Kidney (tissue), 14 donors: ENCODE results near the gene CRIP3. TPM values are rescaled to one million over a fixed set of nuclear protein-coding genes. Genes with fewer than 3 reads are reported as not detected.

Experiments
- DNase-seq, 5 donors: peaks; one replicate each; pipeline ENCODE4 v3.0.0-alpha.2; 2013 to 2020
- FAIRE-seq: peaks from 2 replicates; lab custom pipeline; 2012; peaks lifted over from hg19 to GRCh38; lab: Jason Lieb, UNC
- H3K27ac ChIP-seq, 2 donors: one replicate each; pipeline ENCODE4 v1.7.0; 2013; ENCODE audit warnings: low read depth in 2 of 2, low read length in 2 of 2, inconsistent platforms in 1 of 2
- H3K27me3 ChIP-seq: one replicate; pipeline ENCODE4 v1.7.1; 2013; ENCODE audit warnings: low read length, inconsistent platforms; ENCODE audit not compliant: control insufficient read depth, insufficient read depth
- H3K36me3 ChIP-seq, 3 donors: one replicate each; pipeline versions ENCODE4 v1.7.0 to v1.7.1; 2013; ENCODE audit warnings: low read length in 3 of 3, control low read depth in 1 of 3, inconsistent platforms in 1 of 3; ENCODE audit not compliant: insufficient read depth in 3 of 3, control insufficient read depth in 2 of 3
- H3K4me1 ChIP-seq, 3 donors: one replicate each; pipeline versions ENCODE4 v1.7.0 to v1.7.1; 2013; ENCODE audit warnings: low read length in 3 of 3, inconsistent platforms in 1 of 3, low read depth in 1 of 3; ENCODE audit not compliant: control insufficient read depth in 2 of 3, insufficient read depth in 2 of 3
- H3K4me3 ChIP-seq, 3 donors: one replicate each; pipeline versions ENCODE4 v1.7.0 to v1.8.1; 2013; ENCODE audit warnings: low read length in 3 of 3, control low read depth in 1 of 3, inconsistent platforms in 1 of 3
- H3K9ac ChIP-seq, 3 donors: one replicate each; pipeline versions ENCODE4 v1.7.0 to v1.7.1; 2013; ENCODE audit warnings: low read length in 3 of 3, control low read depth in 1 of 3, inconsistent platforms in 1 of 3
- H3K9me3 ChIP-seq, 3 donors: one replicate each; pipeline versions ENCODE4 v1.7.0 to v1.7.1; 2013; ENCODE audit warnings: low read length in 3 of 3, control low read depth in 1 of 3, inconsistent platforms in 1 of 3; ENCODE audit not compliant: control insufficient read depth in 2 of 3, insufficient read depth in 1 of 3
- intact Hi-C: fragments of 100-400 bp; cut with DNase I; formaldehyde crosslinking; loops from one replicate; pipeline ENCODE4 v1.11.1; 2022
- polyA plus RNA-seq: library from polyadenylated mRNA; stranded (reverse); fragments of 350-450 nt; fragmentation: Illumina TruSeq; extraction: RNeasy Lipid Tissue Mini Kit (QIAGEN cat#74804); gene quantifications from one replicate; pipeline ENCODE4 v1.2.3, GENCODE V29; 2014; ENCODE audit warnings: low read depth, low replicate concordance; ENCODE audit not compliant: insufficient read depth
- total RNA-seq: library from RNA; stranded (reverse); fragmentation: NEBNext Ultra II Directional; extraction: Animal tissue kit (Norgen Biotek cat#: 25700); gene quantifications from one replicate; pipeline ENCODE4 v1.2.1, GENCODE V29; 2021
- TF ChIP-seq, protein P1 (sequence below): IDR thresholded peaks from 3 replicates; pipeline ENCODE4 v1.5.1; 2012; ENCODE audit warnings: mild to moderate bottlenecking, moderate library complexity, borderline replicate concordance; ENCODE audit not compliant: insufficient read depth; ENCODE audit errors: extremely low read depth
- donor health status: control.
- donor health status: control.
- donor health status: control.
- donor health status: control.
- donor health status: control.
- donor health status: DM: yes; HTN: yes; CAD: no.
- donor health status: Normal renal cell carcinoma (clear cell type).

The CRIP3 gene
- total and polyA plus RNA-seq, 2 donors from 2014 or later = 5.6 to 14.3 TPM

- TF ChIP-seq, protein P1, sequence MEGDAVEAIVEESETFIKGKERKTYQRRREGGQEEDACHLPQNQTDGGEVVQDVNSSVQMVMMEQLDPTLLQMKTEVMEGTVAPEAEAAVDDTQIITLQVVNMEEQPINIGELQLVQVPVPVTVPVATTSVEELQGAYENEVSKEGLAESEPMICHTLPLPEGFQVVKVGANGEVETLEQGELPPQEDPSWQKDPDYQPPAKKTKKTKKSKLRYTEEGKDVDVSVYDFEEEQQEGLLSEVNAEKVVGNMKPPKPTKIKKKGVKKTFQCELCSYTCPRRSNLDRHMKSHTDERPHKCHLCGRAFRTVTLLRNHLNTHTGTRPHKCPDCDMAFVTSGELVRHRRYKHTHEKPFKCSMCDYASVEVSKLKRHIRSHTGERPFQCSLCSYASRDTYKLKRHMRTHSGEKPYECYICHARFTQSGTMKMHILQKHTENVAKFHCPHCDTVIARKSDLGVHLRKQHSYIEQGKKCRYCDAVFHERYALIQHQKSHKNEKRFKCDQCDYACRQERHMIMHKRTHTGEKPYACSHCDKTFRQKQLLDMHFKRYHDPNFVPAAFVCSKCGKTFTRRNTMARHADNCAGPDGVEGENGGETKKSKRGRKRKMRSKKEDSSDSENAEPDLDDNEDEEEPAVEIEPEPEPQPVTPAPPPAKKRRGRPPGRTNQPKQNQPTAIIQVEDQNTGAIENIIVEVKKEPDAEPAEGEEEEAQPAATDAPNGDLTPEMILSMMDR = no peak
- H3K36me3 ChIP-seq = no peaks in the 10 kb centered on the region
- H3K4me3 ChIP-seq = peak overlapping the region in 1 of 3 donors; percentile 47
- intact Hi-C loops = no loop called here
- H3K9me3 ChIP-seq = no peaks in the 10 kb centered on the region
- DNase-seq (peak in 3 of 5 donors; percentile 43 to 73 (median 54)), FAIRE-seq (no peak)
- H3K27ac ChIP-seq = peak overlapping the region in 1 of 2 donors; percentile 78
- H3K27me3 ChIP-seq = peaks cover 2% of the 10 kb centered on the region
- peaks cover 6 to 26% (median 24%) of the 10 kb centered on the region in 3 donors for H3K4me1 ChIP-seq
- H3K9ac ChIP-seq = no peak overlapping the region
These were observed 33.6 kb downstream of the CRIP3 start for GRCh38 chr6:43274916-43275597.

- Histone ChIP-seq H3K9ac (no peak overlapping the region), H3K27ac (peak overlapping the region in 1 of 2 donors; percentile 78), H3K9me3 (no peaks in the 10 kb centered on the region), H3K4me1 (peaks cover 6 to 29% (median 24%) of the 10 kb centered on the region in 3 donors), H3K36me3 (no peaks in the 10 kb centered on the region), H3K27me3 (peaks cover 2% of the 10 kb centered on the region), H3K4me3 (peak overlapping the region in 1 of 3 donors; percentile 47)
- DNase-seq (no peak), FAIRE-seq (no peak)
- TF ChIP-seq, protein P1 = no peak
- intact Hi-C loops = no loop called here
These were observed 34.3 kb downstream of the CRIP3 start for GRCh38 chr6:43274127-43274915.

GRCh38 chr6:43273707-43274106, 34.9 kb downstream of the CRIP3 start:
- Histone ChIP-seq H3K4me1 (peaks cover 6 to 31% (median 29%) of the 10 kb centered on the region in 3 donors), H3K36me3 (no peaks in the 10 kb centered on the region), H3K9me3 (no peaks in the 10 kb centered on the region), H3K9ac (no peak overlapping the region), H3K27ac (no peak overlapping the region), H3K27me3 (peaks cover 2% of the 10 kb centered on the region), H3K4me3 (no peak overlapping the region)
- TF ChIP-seq, protein P1 = no peak
- DNase-seq (no peak), FAIRE-seq (no peak)
- intact Hi-C loops = no loop called here
